ENCODE data around the gene EXPH5.

DNA sequence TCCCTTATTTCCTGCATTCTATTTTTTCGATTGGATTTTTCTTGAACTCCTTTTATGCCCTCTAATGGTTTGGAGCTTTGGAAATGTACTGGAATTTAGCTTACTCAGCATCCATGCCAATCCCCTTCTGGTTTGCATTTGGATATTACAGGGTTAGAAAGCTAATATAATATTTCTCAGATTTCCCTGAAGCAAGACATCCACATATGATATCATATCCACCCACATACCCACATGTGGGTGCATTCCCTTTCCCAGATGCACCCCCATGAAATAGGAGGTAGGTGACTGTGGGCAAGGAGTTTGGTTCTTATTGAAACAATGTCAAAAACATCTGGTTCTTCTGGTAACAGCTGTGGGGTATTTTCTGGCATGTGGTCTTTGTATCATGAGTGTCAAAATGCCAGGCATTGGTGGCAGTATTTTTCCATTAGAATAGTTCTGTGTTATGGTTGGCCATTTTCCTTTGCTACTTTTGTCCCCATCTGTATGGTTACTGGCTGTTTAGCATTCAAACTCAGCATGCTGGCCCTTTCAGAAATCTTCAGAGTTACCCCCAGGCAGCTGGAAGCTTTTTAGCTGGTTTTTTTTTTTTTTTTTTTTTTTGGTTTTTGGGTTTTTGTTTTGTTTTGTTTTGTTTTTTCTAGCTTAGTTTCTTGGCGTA, 38.6 kb upstream of the EXPH5 start:
- TF ChIP-seq BRCA1 (IDR thresholded peaks at IDR 0.05) (no peak), BRCA1 (CRISPR knock-in tag; IDR thresholded peaks at IDR 0.05) (no peak), BHLHE40 (IDR thresholded peaks at IDR 0.05; ENCODE audit: low read length) (no peak), ZNF77 (CRISPR knock-in tag; IDR thresholded peaks at IDR 0.05) (no peak), ZNF699 (CRISPR knock-in tag; IDR thresholded peaks at IDR 0.05; ENCODE audit: insufficient replicate concordance) (no peak), SIN3A (IDR thresholded peaks at IDR 0.05; ENCODE audit: borderline replicate concordance in 2 of 2, control insufficient read depth in 1 of 2, low read depth in 2 of 2, low read length in 2 of 2) (no peak), POLR2A (conservative IDR thresholded peaks at IDR 0.05) (no peak)
- TF ChIP-seq, protein P1, sequence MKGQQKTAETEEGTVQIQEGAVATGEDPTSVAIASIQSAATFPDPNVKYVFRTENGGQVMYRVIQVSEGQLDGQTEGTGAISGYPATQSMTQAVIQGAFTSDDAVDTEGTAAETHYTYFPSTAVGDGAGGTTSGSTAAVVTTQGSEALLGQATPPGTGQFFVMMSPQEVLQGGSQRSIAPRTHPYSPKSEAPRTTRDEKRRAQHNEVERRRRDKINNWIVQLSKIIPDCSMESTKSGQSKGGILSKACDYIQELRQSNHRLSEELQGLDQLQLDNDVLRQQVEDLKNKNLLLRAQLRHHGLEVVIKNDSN (CRISPR knock-in tag; IDR thresholded peaks at IDR 0.05), result no peak
